IMR-90 (cell line): ENCODE data around the gene SLC2A10. TPM values are rescaled to one million over a fixed set of nuclear protein-coding genes. Genes with fewer than 3 reads are reported as not detected.

Experiments used
- ATAC-seq: fragments of 200-7000 bp; cut with Tn5 transposase; 2 replicates; pipeline ENCODE4 v1.9.1; 2020; ENCODE audit warnings: low read depth, mild to moderate bottlenecking, moderate library complexity
- BruUV-seq: library from RNA; stranded (reverse); fragments of 400-500 nt; replicated peaks from 2 replicates; lab custom pipeline; 2021; lab: Mats Ljungman, UMichigan
- CTCF ChIA-PET: fragments of 300-600 bp; formaldehyde crosslinking; extraction: SDS; loops from one replicate; lab custom pipeline; 2021; ENCODE audit warnings: antibody characterized with exemption; lab: Yijun Ruan, JAX
- POLR2A ChIA-PET: fragments of 300-600 bp; sonication (Branson Sonifier 250); formaldehyde crosslinking; loops from one replicate; lab custom pipeline; 2022; ENCODE audit warnings: antibody characterized with exemption; ENCODE audit not compliant: unreplicated experiment; lab: Charles Lee
- DNase-seq: peaks from one replicate; pipeline ENCODE4 v3.0.0; 2013
- H2AFZ ChIP-seq: replicated peaks from 2 replicates; pipeline ENCODE3; 2013; ENCODE audit warnings: low read length, mild to moderate bottlenecking; ENCODE audit not compliant: poor library complexity
- H2AK5ac ChIP-seq: 2 replicates; pipeline ENCODE4 v1.6.1; 2013; ENCODE audit warnings: low read depth, low read length, inconsistent platforms
- H2AK9ac ChIP-seq: replicated peaks from 2 replicates; pipeline ENCODE3; 2013; ENCODE audit warnings: mild to moderate bottlenecking, low read depth, low read length, moderate library complexity; ENCODE audit not compliant: poor library complexity
- H2BK120ac ChIP-seq: 2 replicates; pipeline ENCODE4 v1.6.1; 2013; ENCODE audit warnings: low read depth, low read length, inconsistent platforms
- H2BK15ac ChIP-seq: 3 replicates; pipeline ENCODE4 v1.6.1; 2013; ENCODE audit warnings: low read depth, low read length, inconsistent platforms
- H2BK20ac ChIP-seq: 2 replicates; pipeline ENCODE4 v1.6.1; 2013; ENCODE audit warnings: low read depth, mild to moderate bottlenecking, inconsistent platforms, low read length, moderate library complexity
- H2BK5ac ChIP-seq: 2 replicates; pipeline ENCODE4 v1.6.1; 2013; ENCODE audit warnings: mild to moderate bottlenecking, low read depth, low read length, inconsistent platforms; ENCODE audit not compliant: poor library complexity, severe bottlenecking
- H3K14ac ChIP-seq: replicated peaks from 2 replicates; pipeline ENCODE4 v1.6.1; 2013; ENCODE audit warnings: low read depth, low read length, inconsistent platforms
- H3K18ac ChIP-seq: 2 replicates; pipeline ENCODE4 v1.6.1; 2013; ENCODE audit warnings: low read depth, low read length, control low read depth
- H3K23ac ChIP-seq: 2 replicates; pipeline ENCODE4 v1.6.1; 2013; ENCODE audit warnings: low read depth, low read length, inconsistent platforms
- H3K27ac ChIP-seq: 2 replicates; pipeline ENCODE4 v1.5.1; 2013; ENCODE audit warnings: mild to moderate bottlenecking, control low read depth, low read length; ENCODE audit not compliant: insufficient read depth
- H3K27me3 ChIP-seq: 2 replicates; pipeline ENCODE4 v1.6.1; 2013; ENCODE audit warnings: low read length; ENCODE audit not compliant: control insufficient read depth, insufficient read depth
- H3K36me3 ChIP-seq: 2 replicates; pipeline ENCODE4 v1.6.1; 2013; ENCODE audit warnings: low read length, mixed read lengths; ENCODE audit not compliant: control insufficient read depth, insufficient read depth
- H3K4ac ChIP-seq: 2 replicates; pipeline ENCODE4 v1.6.1; 2013; ENCODE audit warnings: low read depth, low read length, inconsistent platforms
- H3K4me1 ChIP-seq: 2 replicates; pipeline ENCODE4 v1.6.1; 2013; ENCODE audit warnings: low read length, mixed read lengths; ENCODE audit not compliant: control insufficient read depth, insufficient read depth
- H3K4me2 ChIP-seq: 2 replicates; pipeline ENCODE4 v1.6.1; 2013; ENCODE audit warnings: low read depth, mild to moderate bottlenecking, control low read depth, low read length, moderate library complexity
- H3K4me3 ChIP-seq: 2 replicates; pipeline ENCODE4 v1.5.1; 2013; ENCODE audit warnings: low read depth, mild to moderate bottlenecking, control low read depth, low read length, moderate library complexity; ENCODE audit not compliant: insufficient read depth
- H3K56ac ChIP-seq: 2 replicates; pipeline ENCODE4 v1.6.1; 2013; ENCODE audit warnings: low read length, inconsistent platforms; ENCODE audit not compliant: insufficient read depth; ENCODE audit errors: extremely low read depth
- H3K79me1 ChIP-seq, 2 experiments: 2 replicates each; pipeline ENCODE4 v1.6.1; 2013; ENCODE audit warnings: low read length in 2 of 2, inconsistent platforms in 1 of 2, low read depth in 1 of 2
- H3K9ac ChIP-seq: 2 replicates; pipeline ENCODE4 v1.6.1; 2013; ENCODE audit warnings: low read depth, low read length, control low read depth
- H3K9me1 ChIP-seq: 2 replicates; pipeline ENCODE4 v1.6.1; 2013; ENCODE audit warnings: low read length, inconsistent platforms; ENCODE audit not compliant: insufficient read depth
- H3K9me3 ChIP-seq: 2 replicates; pipeline ENCODE4 v1.6.1; 2013; ENCODE audit warnings: low read length; ENCODE audit not compliant: control insufficient read depth, insufficient read depth
- H4K20me1 ChIP-seq: 2 replicates; pipeline ENCODE4 v1.6.1; 2013; ENCODE audit warnings: low read length, inconsistent platforms; ENCODE audit not compliant: insufficient read depth
- H4K5ac ChIP-seq: 2 replicates; pipeline ENCODE4 v1.6.1; 2013; ENCODE audit warnings: mild to moderate bottlenecking, low read depth, low read length, control low read depth
- H4K8ac ChIP-seq, 2 experiments: 2 replicates each; pipeline ENCODE4 v1.6.1; 2013; ENCODE audit warnings: low read depth in 2 of 2, low read length in 2 of 2, control low read depth in 1 of 2, inconsistent platforms in 1 of 2
- H4K91ac ChIP-seq: 2 replicates; pipeline ENCODE4 v1.6.1; 2013; ENCODE audit warnings: low read depth, low read length, inconsistent platforms; ENCODE audit not compliant: insufficient read depth
- BHLHE40 ChIP-seq: fragments of 150-350 bp; IDR thresholded peaks from 2 replicates; pipeline ENCODE4 v1.6.1; 2016; ENCODE audit warnings: mild to moderate bottlenecking, low read depth, low read length
- CEBPB ChIP-seq: IDR thresholded peaks from 2 replicates; pipeline ENCODE4 v1.6.1; 2012; ENCODE audit warnings: low read depth, low read length, improper control_type of control experiment
- CHD1 ChIP-seq: IDR thresholded peaks from 2 replicates; pipeline ENCODE4 v1.6.1; 2012; ENCODE audit warnings: low read depth, low read length, improper control_type of control experiment
- ELK1 ChIP-seq: fragments of 150-350 bp; IDR thresholded peaks from 2 replicates; pipeline ENCODE4 v1.6.1; 2016; ENCODE audit warnings: low read depth, mild to moderate bottlenecking, low read length, moderate library complexity, borderline replicate concordance
- FOS ChIP-seq: fragments of 150-350 bp; IDR thresholded peaks from 2 replicates; pipeline ENCODE4 v1.6.1; 2016; ENCODE audit warnings: low read depth, low read length
- MAFK ChIP-seq: IDR thresholded peaks from 2 replicates; pipeline ENCODE4 v1.6.1; 2012; ENCODE audit warnings: low read depth, low read length, improper control_type of control experiment
- MAZ ChIP-seq: IDR thresholded peaks from 2 replicates; pipeline ENCODE4 v1.6.1; 2012; ENCODE audit warnings: low read depth, mild to moderate bottlenecking, low read length, improper control_type of control experiment, moderate library complexity, borderline replicate concordance
- MXI1 ChIP-seq: IDR thresholded peaks from 2 replicates; pipeline ENCODE4 v1.6.1; 2012; ENCODE audit warnings: low read depth, mild to moderate bottlenecking, low read length, moderate library complexity, borderline replicate concordance
- NFE2L2 ChIP-seq: fragments of 150-350 bp; IDR thresholded peaks from 2 replicates; pipeline ENCODE4 v1.6.1; 2016; ENCODE audit warnings: low read depth, mild to moderate bottlenecking, low read length
- POLR2A ChIP-seq: IDR thresholded peaks from 2 replicates; pipeline ENCODE4 v1.6.1; 2012; ENCODE audit warnings: mild to moderate bottlenecking, low read depth, low read length
- RCOR1 ChIP-seq: IDR thresholded peaks from 2 replicates; pipeline ENCODE4 v1.6.1; 2012; ENCODE audit warnings: mild to moderate bottlenecking, low read length, improper control_type of control experiment; ENCODE audit not compliant: insufficient replicate concordance
- RFX5 ChIP-seq: IDR thresholded peaks from 2 replicates; pipeline ENCODE4 v1.8.0; 2012; ENCODE audit warnings: low read depth, mild to moderate bottlenecking, low read length, moderate library complexity
- SMC3 ChIP-seq: fragments of 150-350 bp; IDR thresholded peaks from 2 replicates; pipeline ENCODE4 v1.6.1; 2016; ENCODE audit warnings: low read depth, mild to moderate bottlenecking, antibody characterized with exemption, low read length, moderate library complexity
- USF2 ChIP-seq: fragments of 150-350 bp; IDR thresholded peaks from 2 replicates; pipeline ENCODE4 v1.6.1; 2017; ENCODE audit warnings: mild to moderate bottlenecking, antibody characterized with exemption, low read length, low read depth
- WGBS, 2 experiments: methylation state at CpG; one replicate each; pipeline versions ENCODE4 v1.1.5 to v1.1.7; 2013; ENCODE audit warnings: missing lambda C conversion rate in 2 of 2; ENCODE audit not compliant: insufficient read length in 1 of 2; ENCODE audit errors: extremely low coverage in 2 of 2; 5-methylcytosine and 5-hydroxymethylcytosine counted together
- dilution Hi-C: fragments of 300-500 bp; cut with HindIII; formaldehyde crosslinking; loops from one replicate; pipeline ENCODE4 v1.14.3; 2018; ENCODE audit warnings: low sequenced_read_pairs; ENCODE audit not compliant: unreplicated experiment
- in situ Hi-C: fragments of 300-500 bp; cut with MboI; formaldehyde crosslinking; loops from 3 replicates; pipeline ENCODE4 v1.14.3; 2019; ENCODE audit warnings: low sequenced_read_pairs, inconsistent platforms, mixed read lengths
- intact Hi-C: fragments of 100-400 bp; cut with micrococcal nuclease; formaldehyde crosslinking; loops from 2 replicates; pipeline ENCODE4 v1.10.0; 2022
- polyA plus RNA-seq, 3 experiments: library from polyadenylated mRNA; depleted of rRNA; stranded (reverse); fragments of >200 nt; gene quantifications; 2 replicates each; pipeline ENCODE4 v1.2.3, GENCODE V29; 2012; ENCODE audit warnings: low replicate concordance in 1 of 3
- total RNA-seq: library from RNA; depleted of rRNA; stranded (reverse); fragments of >200 nt; gene quantifications from 2 replicates; pipeline ENCODE4 v1.2.3, GENCODE V29; 2012
- TF ChIP-seq, protein P1 (sequence below): conservative IDR thresholded peaks from 2 replicates; pipeline ENCODE4 v1.5.1; 2012; ENCODE audit warnings: mild to moderate bottlenecking, low read depth, low read length, improper control_type of control experiment

Gene SLC2A10
- total and polyA plus RNA-seq, 2 of the 4 experiments (the other 2 are of a cell fraction), result 15.2 to 22.0 TPM

- TF ChIP-seq FOS, result no peak
- no peak for TF ChIP-seq MAFK
- TF ChIP-seq USF2, result no peak
- TF ChIP-seq RCOR1, result no peak
- TF ChIP-seq SMC3, result no peak
- TF ChIP-seq, protein P1, sequence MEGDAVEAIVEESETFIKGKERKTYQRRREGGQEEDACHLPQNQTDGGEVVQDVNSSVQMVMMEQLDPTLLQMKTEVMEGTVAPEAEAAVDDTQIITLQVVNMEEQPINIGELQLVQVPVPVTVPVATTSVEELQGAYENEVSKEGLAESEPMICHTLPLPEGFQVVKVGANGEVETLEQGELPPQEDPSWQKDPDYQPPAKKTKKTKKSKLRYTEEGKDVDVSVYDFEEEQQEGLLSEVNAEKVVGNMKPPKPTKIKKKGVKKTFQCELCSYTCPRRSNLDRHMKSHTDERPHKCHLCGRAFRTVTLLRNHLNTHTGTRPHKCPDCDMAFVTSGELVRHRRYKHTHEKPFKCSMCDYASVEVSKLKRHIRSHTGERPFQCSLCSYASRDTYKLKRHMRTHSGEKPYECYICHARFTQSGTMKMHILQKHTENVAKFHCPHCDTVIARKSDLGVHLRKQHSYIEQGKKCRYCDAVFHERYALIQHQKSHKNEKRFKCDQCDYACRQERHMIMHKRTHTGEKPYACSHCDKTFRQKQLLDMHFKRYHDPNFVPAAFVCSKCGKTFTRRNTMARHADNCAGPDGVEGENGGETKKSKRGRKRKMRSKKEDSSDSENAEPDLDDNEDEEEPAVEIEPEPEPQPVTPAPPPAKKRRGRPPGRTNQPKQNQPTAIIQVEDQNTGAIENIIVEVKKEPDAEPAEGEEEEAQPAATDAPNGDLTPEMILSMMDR, result no peak
- no peak for TF ChIP-seq NFE2L2
- no peak for TF ChIP-seq CHD1
- TF ChIP-seq RFX5, result no peak
- TF ChIP-seq POLR2A, result no peak
- no peak for TF ChIP-seq BHLHE40
- TF ChIP-seq CEBPB, result no peak
- no peak for TF ChIP-seq MAZ
- no peak for TF ChIP-seq MXI1
- no peak for TF ChIP-seq ELK1
- no peak overlapping the region for H2BK5ac ChIP-seq
These were observed 54.6 kb downstream of the SLC2A10 start for GRCh38 chr20:46764068-46764467.

More at GRCh38 chr20:46764068-46764467, 54.6 kb downstream of the SLC2A10 start:
- Histone ChIP-seq H2AK5ac (no peak overlapping the region), H3K36me3 (no peaks in the 10 kb centered on the region), H3K4me2 (no peak overlapping the region), H3K27ac (no peak overlapping the region), H2AFZ (no peak overlapping the region), H4K20me1 (no peaks in the 10 kb centered on the region), H3K9ac (no peak overlapping the region), H2BK120ac (no peak overlapping the region), H3K79me1 (no peaks in the 10 kb centered on the region), H3K27me3 (no peaks in the 10 kb centered on the region; the same call in 1 of the 2 replicates), H3K9me1 (0 out of 2 replicates have a peak, but pooled peaks cover 3% of the 10 kb centered on the region), H3K18ac (no peak overlapping the region), H2BK20ac (no peak overlapping the region), H3K23ac (no peak overlapping the region), H4K5ac (no peak overlapping the region), H3K4me3 (no peak overlapping the region), H2BK15ac (no peak overlapping the region), H3K9me3 (no peaks in the 10 kb centered on the region), H4K91ac (no peak overlapping the region), H3K56ac (no peak overlapping the region), H4K8ac (no peak overlapping the region), H3K4ac (no peak overlapping the region), H2AK9ac (no peak overlapping the region), H3K4me1 (peaks cover 4% of the 10 kb centered on the region), H3K14ac (no peak overlapping the region)
- intact Hi-C loops, result no loop called here
- ChIA-PET POLR2A (no interaction called here), CTCF (interaction anchor here (0.6 to 1.5 kb wide), 2 partner anchors 11 to 279 kb away, joined by 3 to 4 read pairs; no protein-coding TSS in a partner anchor)
- dilution Hi-C loops, result no loop called here
- 95% methylated on average over 4 of the region's 4 CpGs; no CpG with 5 or more reads in 1 of the 2 experiments for WGBS, 2 experiments
- in situ Hi-C loops, result loop anchor here (25.0 kb wide), 1 partner anchor 248 kb away; no protein-coding TSS in a partner anchor
- no peak for ATAC-seq
- no TSS peak for BruUV-seq
- DNase-seq, result no peak
